ENCODE data around the gene MAPK4. TPM values are rescaled to one million over a fixed set of nuclear protein-coding genes. Genes with fewer than 3 reads are reported as not detected.
"Not testable (repeated sequence)": the region's sequence is repeated elsewhere in the genome, so short reads cannot be mapped to it uniquely, and the experiment has no call there.

MAPK4 gene
- total RNA-seq, 1 experiment from 2014 or later, result not detected

GRCh38 chr18:50776383-50776782, 216.5 kb downstream of the MAPK4 start:
- 0 out of 2 replicates have a peak, but pooled peaks cover 3% of the 10 kb centered on the region for H3K27me3 ChIP-seq
- no peak for DNase-seq
- no peak overlapping the region for H3K4me3 ChIP-seq
- no peaks in the 10 kb centered on the region for H3K9me3 ChIP-seq
- H3K36me3 ChIP-seq, result no peaks in the 10 kb centered on the region

DNA sequence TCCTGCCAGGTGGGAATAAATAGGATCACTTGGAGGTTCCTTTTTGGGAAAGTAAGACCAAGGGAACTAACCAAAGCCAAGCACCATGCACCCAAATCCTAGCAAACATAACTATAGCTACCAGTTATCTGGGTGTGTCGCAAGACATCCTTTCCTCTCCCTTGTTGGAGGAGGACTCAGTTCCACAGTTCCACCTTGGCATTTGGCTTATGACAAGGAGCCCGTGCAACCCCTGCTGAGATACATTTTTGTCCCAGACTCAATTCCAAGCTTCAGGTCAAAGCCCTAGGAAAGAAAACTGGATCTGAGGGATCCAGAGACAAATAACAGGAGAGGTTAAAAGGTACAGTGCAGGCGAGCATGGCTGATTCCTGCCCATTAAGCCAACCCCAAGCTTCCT, 219.1 kb downstream of the MAPK4 start:
- H3K4me3 ChIP-seq, H3K27me3 ChIP-seq, H3K9me3 ChIP-seq, DNase-seq, H3K36me3 ChIP-seq: not testable (repeated sequence)

Other genes starting within 250 kb of the MAPK4 start
- gene SKA1, start 185.0 kb upstream of the MAPK4 start, total RNA-seq (2014; rRNA removed; shearing (Covaris generic); ENCODE audit: low replicate concordance), result 33.2 and 42.0 TPM in 2 replicates

Data from MG63 (cell line).